ENCODE results near the gene GFRA4. TPM values are rescaled to one million over a fixed set of nuclear protein-coding genes. Genes with fewer than 3 reads are reported as not detected.

GFRA4 gene
- total RNA-seq, 1 experiment from 2014 or later = not detected

DNA sequence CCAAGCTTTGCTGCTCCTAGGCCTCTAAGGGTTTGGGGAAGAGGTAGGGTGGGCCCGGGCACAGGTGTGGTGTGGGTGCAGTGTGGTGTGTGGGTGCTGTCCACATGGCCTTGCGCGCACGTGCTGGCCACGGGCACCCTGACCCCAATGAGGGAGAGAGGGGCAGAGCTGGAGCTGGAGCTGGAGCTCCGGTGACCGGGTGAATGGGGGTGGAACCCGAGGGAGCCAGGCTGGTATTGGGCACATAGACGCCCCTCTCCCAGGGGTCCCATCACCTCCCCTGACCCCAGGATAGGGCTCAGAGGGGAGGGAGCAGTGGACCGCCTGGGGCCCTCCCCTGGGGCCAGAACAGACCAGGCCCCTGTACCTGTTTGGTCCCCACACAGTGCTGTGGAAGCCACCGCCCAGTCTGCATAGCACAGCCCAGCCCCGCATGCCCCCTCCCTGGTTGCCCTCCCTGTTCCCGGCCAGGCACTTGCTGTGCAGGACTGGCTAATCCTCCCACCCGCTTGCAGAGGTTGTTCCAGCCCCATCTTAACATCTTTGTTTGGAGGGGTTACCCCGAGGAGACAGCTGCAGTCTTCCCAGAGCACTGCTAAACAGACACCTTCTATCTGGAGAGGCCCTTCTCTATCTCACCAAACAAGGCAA is 17.6 kb upstream of the GFRA4 start:
- Histone ChIP-seq H3K79me1 (ENCODE audit: insufficient read depth, low read depth, low read length, poor library complexity, severe bottlenecking) (no peaks in the 10 kb centered on the region), H4K5ac (ENCODE audit: insufficient read length, low read depth, low read length) (no peak overlapping the region), H3K4ac (ENCODE audit: low read depth, low read length) (no peak overlapping the region), H2BK5ac (ENCODE audit: insufficient read length, low read length) (no peak overlapping the region), H4K20me1 (ENCODE audit: control insufficient read depth, insufficient read depth, insufficient read length) (no peaks in the 10 kb centered on the region), H2BK120ac (ENCODE audit: low read depth, low read length, poor library complexity, severe bottlenecking) (no peak overlapping the region), H2BK12ac (ENCODE audit: insufficient read length, low read depth, low read length) (no peak overlapping the region), H4K91ac (ENCODE audit: insufficient read length, low read depth, low read length) (no peak overlapping the region), H3K56ac (ENCODE audit: insufficient read length, low read depth, low read length) (no peak overlapping the region), H3K27ac (ENCODE audit: insufficient read length, low read depth, low read length) (no peak overlapping the region), H3K23ac (ENCODE audit: insufficient read length, low read depth, low read length) (no peak overlapping the region), H3K9ac (ENCODE audit: extremely low read depth, insufficient read length, low read length) (no peak overlapping the region), H3K79me2 (ENCODE audit: insufficient read depth, low read length) (no peaks in the 10 kb centered on the region), H3K23me2 (ENCODE audit: insufficient read length, low read depth, low read length, poor library complexity, severe bottlenecking) (peaks cover 13% of the 10 kb centered on the region), H3K9me3 (ENCODE audit: control insufficient read depth, low read depth, low read length) (no peaks in the 10 kb centered on the region), H3K14ac (ENCODE audit: insufficient read depth, low read length) (no peak overlapping the region), H3T11ph (ENCODE audit: low read length) (no peak overlapping the region), H3K4me1 (ENCODE audit: insufficient read depth, low read length) (peaks cover 4% of the 10 kb centered on the region; the same call in 1 of the 2 replicates), H2BK15ac (ENCODE audit: low read depth, low read length) (no peak overlapping the region), H3K18ac (ENCODE audit: insufficient read length, low read depth, low read length) (no peak overlapping the region), H2AFZ (ENCODE audit: low read length) (no peak overlapping the region), H2BK20ac (ENCODE audit: low read depth, low read length, poor library complexity, severe bottlenecking) (no peak overlapping the region), H4K8ac (replicated peaks; ENCODE audit: insufficient read length, low read depth, low read length) (no peak overlapping the region), H3K27me3 (ENCODE audit: insufficient read depth, low read length) (no peaks in the 10 kb centered on the region; the same call in 1 of the 2 replicates), H3K4me2 (ENCODE audit: insufficient read depth, insufficient read length, low read length) (peak overlapping the region; percentile 84), H2AK5ac (ENCODE audit: insufficient read length, low read length) (no peak overlapping the region)
- Mint-ChIP-seq H3K4me1 (peaks cover 22 to 37% of the 10 kb centered on the region in 2 experiments), H3K4me3 (peak overlapping the region; percentile 55 to 84), H3K27ac (no peak overlapping the region), H3K36me3 (ENCODE audit: insufficient read depth in 1 of 3, low read depth in 3 of 3) (no peaks in the 10 kb centered on the region), H3K9me3 (no peaks in the 10 kb centered on the region; a peak in 1 of 5 replicates), H3K27me3 (ENCODE audit: low read depth) (peaks cover 48% of the 10 kb centered on the region)
- no peak for DNase-seq
- WGBS (ENCODE audit: extremely low coverage, insufficient read length, low lambda C conversion rate) = no CpG with 5 or more reads among the region's 15 CpGs
- TF ChIP-seq, protein P1, sequence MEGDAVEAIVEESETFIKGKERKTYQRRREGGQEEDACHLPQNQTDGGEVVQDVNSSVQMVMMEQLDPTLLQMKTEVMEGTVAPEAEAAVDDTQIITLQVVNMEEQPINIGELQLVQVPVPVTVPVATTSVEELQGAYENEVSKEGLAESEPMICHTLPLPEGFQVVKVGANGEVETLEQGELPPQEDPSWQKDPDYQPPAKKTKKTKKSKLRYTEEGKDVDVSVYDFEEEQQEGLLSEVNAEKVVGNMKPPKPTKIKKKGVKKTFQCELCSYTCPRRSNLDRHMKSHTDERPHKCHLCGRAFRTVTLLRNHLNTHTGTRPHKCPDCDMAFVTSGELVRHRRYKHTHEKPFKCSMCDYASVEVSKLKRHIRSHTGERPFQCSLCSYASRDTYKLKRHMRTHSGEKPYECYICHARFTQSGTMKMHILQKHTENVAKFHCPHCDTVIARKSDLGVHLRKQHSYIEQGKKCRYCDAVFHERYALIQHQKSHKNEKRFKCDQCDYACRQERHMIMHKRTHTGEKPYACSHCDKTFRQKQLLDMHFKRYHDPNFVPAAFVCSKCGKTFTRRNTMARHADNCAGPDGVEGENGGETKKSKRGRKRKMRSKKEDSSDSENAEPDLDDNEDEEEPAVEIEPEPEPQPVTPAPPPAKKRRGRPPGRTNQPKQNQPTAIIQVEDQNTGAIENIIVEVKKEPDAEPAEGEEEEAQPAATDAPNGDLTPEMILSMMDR (conservative IDR thresholded peaks at IDR 0.05) = no peak
